Trophoblast cell (in vitro differentiated cells and primary cell): ENCODE measurements around the gene IPO13.

Experiments
- DNase-seq, 2 donors: peaks; one replicate each; pipeline ENCODE4 v3.0.0-alpha.2; 2016
- H2AFZ ChIP-seq: 2 replicates; pipeline ENCODE4 v1.6.1; 2013; ENCODE audit warnings: low read length, moderate library complexity, mild to moderate bottlenecking; ENCODE audit not compliant: insufficient read depth, poor library complexity
- H2AK5ac ChIP-seq: 2 replicates; pipeline ENCODE4 v1.6.1; 2013; ENCODE audit warnings: mild to moderate bottlenecking, low read length
- H2BK120ac ChIP-seq: 2 replicates; pipeline ENCODE4 v1.6.1; 2013; ENCODE audit warnings: low read length, mild to moderate bottlenecking, moderate library complexity; ENCODE audit not compliant: insufficient read depth, poor library complexity
- H2BK12ac ChIP-seq: 2 replicates; pipeline ENCODE4 v1.6.1; 2013; ENCODE audit warnings: mild to moderate bottlenecking, low read length, moderate library complexity
- H2BK5ac ChIP-seq: 2 replicates; pipeline ENCODE4 v1.6.1; 2013; ENCODE audit warnings: low read length, low read depth, moderate library complexity, mild to moderate bottlenecking; ENCODE audit not compliant: poor library complexity
- H3K14ac ChIP-seq: 2 replicates; pipeline ENCODE4 v1.6.1; 2013; ENCODE audit warnings: mild to moderate bottlenecking, low read length
- H3K18ac ChIP-seq: 2 replicates; pipeline ENCODE4 v1.6.1; 2013; ENCODE audit warnings: mild to moderate bottlenecking, low read length
- H3K23ac ChIP-seq: 2 replicates; pipeline ENCODE4 v1.6.1; 2013; ENCODE audit warnings: low read length
- H3K27ac ChIP-seq: 2 replicates; pipeline ENCODE4 v1.5.1; 2013; ENCODE audit warnings: low read depth, mild to moderate bottlenecking, inconsistent platforms, low read length, moderate library complexity
- H3K27me3 ChIP-seq: 2 replicates; pipeline ENCODE4 v1.6.1; 2013; ENCODE audit warnings: inconsistent platforms, mild to moderate bottlenecking, low read length, moderate library complexity; ENCODE audit not compliant: insufficient read depth
- H3K36me3 ChIP-seq, 2 experiments: 1 replicate in 1 of 2; 2 replicates in 1 of 2; pipeline ENCODE4 v1.6.1; 2013; ENCODE audit warnings: low read length in 2 of 2, mild to moderate bottlenecking in 2 of 2, moderate library complexity in 1 of 2; ENCODE audit not compliant: insufficient read depth in 2 of 2, control insufficient read depth in 1 of 2
- H3K4ac ChIP-seq: 2 replicates; pipeline ENCODE4 v1.6.1; 2013; ENCODE audit warnings: low read depth, mild to moderate bottlenecking, low read length, moderate library complexity
- H3K4me1 ChIP-seq, 2 experiments: 1 replicate in 1 of 2; 2 replicates in 1 of 2; pipeline ENCODE4 v1.6.1; 2013; ENCODE audit warnings: low read length in 2 of 2, mild to moderate bottlenecking in 2 of 2, moderate library complexity in 1 of 2; ENCODE audit not compliant: insufficient read depth in 2 of 2, control insufficient read depth in 1 of 2
- H3K4me2 ChIP-seq: 2 replicates; pipeline ENCODE4 v1.6.1; 2013; ENCODE audit warnings: inconsistent platforms, mild to moderate bottlenecking, low read length, moderate library complexity
- H3K4me3 ChIP-seq: 2 replicates; pipeline ENCODE4 v1.5.1; 2013; ENCODE audit warnings: mild to moderate bottlenecking, low read depth, low read length, inconsistent platforms
- H3K79me1 ChIP-seq: one replicate; pipeline ENCODE4 v1.6.1; 2013; ENCODE audit warnings: low read length
- H3K79me2 ChIP-seq: 2 replicates; pipeline ENCODE4 v1.6.1; 2013; ENCODE audit warnings: low read length, mild to moderate bottlenecking; ENCODE audit not compliant: control insufficient read depth, insufficient read depth, poor library complexity
- H3K9ac ChIP-seq: 2 replicates; pipeline ENCODE4 v1.6.1; 2013; ENCODE audit warnings: mild to moderate bottlenecking, low read length
- H3K9me3 ChIP-seq: 2 replicates; pipeline ENCODE4 v1.6.1; 2013; ENCODE audit warnings: low read depth, mild to moderate bottlenecking, control low read depth, inconsistent platforms, low read length; ENCODE audit not compliant: insufficient read depth
- H4K12ac ChIP-seq: 2 replicates; pipeline ENCODE4 v1.6.1; 2013; ENCODE audit warnings: low read depth, mild to moderate bottlenecking, low read length, moderate library complexity
- H4K8ac ChIP-seq: 2 replicates; pipeline ENCODE4 v1.6.1; 2013; ENCODE audit warnings: low read depth, mild to moderate bottlenecking, low read length, moderate library complexity
- H4K91ac ChIP-seq: one replicate; pipeline ENCODE4 v1.6.1; 2013; ENCODE audit warnings: low read depth, mild to moderate bottlenecking, low read length, moderate library complexity
- WGBS: extraction: QIAGEN DNeasy Blood & Tissue Kit; methylation state at CpG from one replicate; pipeline ENCODE4 v1.1.7; 2013; ENCODE audit warnings: missing lambda C conversion rate; ENCODE audit not compliant: insufficient read length, insufficient coverage; ENCODE audit errors: extremely low coverage; 5-methylcytosine and 5-hydroxymethylcytosine counted together

Gene IPO13

GRCh38 chr1:43982808-43983207 is 36.1 kb downstream of the IPO13 start:
- H4K8ac ChIP-seq, result no peak overlapping the region
- H2BK5ac ChIP-seq, result no peak overlapping the region
- no peak overlapping the region for H4K12ac ChIP-seq
- no peak overlapping the region for H2AK5ac ChIP-seq
- peaks cover 1% of the 10 kb centered on the region for H3K9me3 ChIP-seq
- no peaks in the 10 kb centered on the region for H3K27me3 ChIP-seq
- H3K36me3 ChIP-seq, result peaks cover 43 to 45% of the 10 kb centered on the region in 2 experiments
- H3K4ac ChIP-seq, result no peak overlapping the region
- no peak overlapping the region for H2AFZ ChIP-seq
- peaks cover 9% of the 10 kb centered on the region for H3K79me2 ChIP-seq
- no peak overlapping the region for H2BK12ac ChIP-seq
- H3K18ac ChIP-seq, result no peak overlapping the region
- no peak for DNase-seq
- no peak overlapping the region for H3K23ac ChIP-seq
- H2BK120ac ChIP-seq, result no peak overlapping the region
- no peak overlapping the region for H4K91ac ChIP-seq
- no peak overlapping the region for H3K9ac ChIP-seq
- H3K14ac ChIP-seq, result no peak overlapping the region
- no peak overlapping the region for H3K4me3 ChIP-seq
- no peak overlapping the region for H3K27ac ChIP-seq
- no peak overlapping the region for H3K4me2 ChIP-seq
- peaks cover 8% of the 10 kb centered on the region for H3K79me1 ChIP-seq
- H3K4me1 ChIP-seq, result peaks cover 9 to 14% of the 10 kb centered on the region in 2 experiments
- no CpG with 5 or more reads among the region's 15 CpGs for WGBS

DNA sequence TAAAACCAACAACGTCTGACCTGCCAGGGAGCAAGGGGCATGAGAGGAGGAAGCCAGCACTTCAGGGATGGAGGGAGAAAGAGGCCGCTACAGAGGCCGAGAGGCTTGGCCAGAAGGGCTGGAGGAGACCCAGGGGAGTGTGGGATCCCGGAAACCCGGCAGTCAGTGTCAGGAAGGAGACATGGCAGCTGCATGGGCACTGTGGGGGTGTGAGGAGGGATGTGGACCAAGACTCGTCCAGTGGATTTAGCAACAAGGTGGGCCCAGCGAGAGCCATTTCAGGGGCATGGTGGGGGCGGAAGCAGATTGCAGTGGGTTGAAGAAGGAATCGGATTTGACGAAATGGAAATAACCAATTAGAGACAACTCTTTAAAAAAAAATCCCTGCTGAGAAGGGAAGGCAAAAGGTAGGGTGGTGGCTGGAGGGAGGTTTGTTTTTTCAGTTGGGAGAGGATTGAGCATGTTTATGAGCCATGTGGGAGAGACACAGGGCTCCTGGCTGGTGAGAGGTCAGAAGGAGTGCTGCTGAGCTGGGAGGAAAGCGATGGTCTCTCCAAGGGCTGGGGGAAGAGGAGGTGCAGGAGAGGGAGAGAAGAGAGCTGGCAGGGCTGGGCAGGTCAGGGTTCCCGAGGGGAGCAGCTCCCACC is 36.6 kb downstream of the IPO13 start:
- H4K12ac ChIP-seq, result no peak overlapping the region
- no peak overlapping the region for H2BK12ac ChIP-seq
- no CpG with 5 or more reads among the region's 12 CpGs for WGBS
- no peak overlapping the region for H3K14ac ChIP-seq
- H4K8ac ChIP-seq, result no peak overlapping the region
- H3K9ac ChIP-seq, result no peak overlapping the region
- peaks cover 7 to 10% of the 10 kb centered on the region in 2 experiments for H3K4me1 ChIP-seq
- H3K4me3 ChIP-seq, result no peak overlapping the region
- H3K79me2 ChIP-seq, result peaks cover 9% of the 10 kb centered on the region
- no peak overlapping the region for H3K4ac ChIP-seq
- no peak overlapping the region for H3K27ac ChIP-seq
- no peak overlapping the region for H3K23ac ChIP-seq
- H3K18ac ChIP-seq, result no peak overlapping the region
- no peaks in the 10 kb centered on the region for H3K27me3 ChIP-seq
- H2BK120ac ChIP-seq, result no peak overlapping the region
- H3K79me1 ChIP-seq, result peaks cover 8% of the 10 kb centered on the region
- H2AFZ ChIP-seq, result no peak overlapping the region
- H3K36me3 ChIP-seq, result peaks cover 38 to 40% of the 10 kb centered on the region in 2 experiments
- H3K9me3 ChIP-seq, result peaks cover 3% of the 10 kb centered on the region
- DNase-seq, result no peak
- H4K91ac ChIP-seq, result no peak overlapping the region
- no peak overlapping the region for H3K4me2 ChIP-seq
- H2AK5ac ChIP-seq, result no peak overlapping the region
- H2BK5ac ChIP-seq, result no peak overlapping the region

DNA sequence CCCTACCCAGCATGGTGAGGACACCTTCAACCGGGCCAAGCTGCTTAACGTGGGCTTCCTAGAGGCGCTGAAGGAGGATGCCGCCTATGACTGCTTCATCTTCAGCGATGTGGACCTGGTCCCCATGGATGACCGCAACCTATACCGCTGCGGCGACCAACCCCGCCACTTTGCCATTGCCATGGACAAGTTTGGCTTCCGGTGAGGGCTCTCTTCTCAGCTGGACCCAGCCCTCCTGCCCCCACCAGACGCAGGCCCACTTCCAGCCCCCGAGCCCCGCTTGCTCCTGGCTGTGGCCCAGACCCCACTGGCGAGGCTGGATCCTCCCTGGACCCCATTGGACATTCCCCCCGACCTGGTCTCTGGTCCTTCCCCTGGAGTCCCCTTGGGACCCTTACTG is 38.1 kb downstream of the IPO13 start:
- H3K9me3 ChIP-seq, result peaks cover 3% of the 10 kb centered on the region
- DNase-seq, result no peak
- H3K27ac ChIP-seq, result no peak overlapping the region
- H3K4me1 ChIP-seq, result peaks cover 5 to 8% of the 10 kb centered on the region in 2 experiments
- H4K8ac ChIP-seq, result no peak overlapping the region
- H3K18ac ChIP-seq, result no peak overlapping the region
- no peak overlapping the region for H3K4me2 ChIP-seq
- H3K23ac ChIP-seq, result no peak overlapping the region
- peaks cover 38 to 40% of the 10 kb centered on the region in 2 experiments for H3K36me3 ChIP-seq
- no peak overlapping the region for H3K4ac ChIP-seq
- WGBS, result no CpG with 5 or more reads among the region's 16 CpGs
- no peak overlapping the region for H2AFZ ChIP-seq
- peaks cover 3% of the 10 kb centered on the region for H3K79me1 ChIP-seq
- H4K91ac ChIP-seq, result no peak overlapping the region
- no peak overlapping the region for H3K9ac ChIP-seq
- H3K27me3 ChIP-seq, result no peaks in the 10 kb centered on the region
- H2AK5ac ChIP-seq, result no peak overlapping the region
- no peak overlapping the region for H3K4me3 ChIP-seq
- no peak overlapping the region for H2BK5ac ChIP-seq
- H4K12ac ChIP-seq, result no peak overlapping the region
- H2BK120ac ChIP-seq, result no peak overlapping the region
- H2BK12ac ChIP-seq, result no peak overlapping the region
- H3K14ac ChIP-seq, result no peak overlapping the region
- peaks cover 3% of the 10 kb centered on the region for H3K79me2 ChIP-seq

DNA sequence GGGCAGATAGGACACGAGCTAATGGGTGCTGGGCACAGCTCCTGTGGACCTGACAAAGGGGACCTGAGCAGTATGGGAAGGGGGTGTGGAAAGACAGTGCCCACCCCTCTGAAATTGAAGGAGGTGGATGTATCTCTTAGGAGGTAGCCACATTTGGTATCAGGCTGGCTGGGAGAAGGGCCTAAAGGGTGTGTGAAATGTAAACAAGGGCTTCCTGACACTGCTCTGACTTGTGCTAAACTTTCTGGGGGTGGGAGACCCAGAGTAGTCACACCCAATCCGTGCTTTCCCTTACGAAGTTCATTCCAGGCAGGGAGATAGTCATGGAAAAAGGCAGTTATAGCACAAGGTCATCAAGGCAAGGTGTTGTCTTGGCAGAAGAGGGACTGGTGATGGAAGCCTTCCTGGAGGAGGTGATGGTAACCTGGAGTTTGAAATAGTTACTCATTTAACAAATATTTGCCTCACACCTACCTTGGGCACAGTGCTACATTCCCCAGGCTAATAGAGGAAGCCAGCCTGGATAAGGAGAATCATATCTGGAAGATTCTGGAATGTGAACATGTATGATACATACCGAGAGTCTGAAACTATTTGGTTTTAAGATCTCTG is 39.3 kb downstream of the IPO13 start:
- no peak overlapping the region for H3K4me3 ChIP-seq
- H3K4ac ChIP-seq, result no peak overlapping the region
- H3K9ac ChIP-seq, result no peak overlapping the region
- H3K18ac ChIP-seq, result no peak overlapping the region
- no peak overlapping the region for H4K12ac ChIP-seq
- H3K14ac ChIP-seq, result no peak overlapping the region
- peaks cover 3% of the 10 kb centered on the region for H3K9me3 ChIP-seq
- H2AFZ ChIP-seq, result no peak overlapping the region
- H3K79me2 ChIP-seq, result no peaks in the 10 kb centered on the region
- H3K4me2 ChIP-seq, result no peak overlapping the region
- H3K36me3 ChIP-seq, result peaks cover 37% of the 10 kb centered on the region in 2 experiments
- H3K27ac ChIP-seq, result no peak overlapping the region
- no peak overlapping the region for H2BK120ac ChIP-seq
- WGBS, result no CpG with 5 or more reads among the region's 4 CpGs
- H2BK5ac ChIP-seq, result no peak overlapping the region
- peaks cover 5% of the 10 kb centered on the region in 2 experiments for H3K4me1 ChIP-seq
- H4K8ac ChIP-seq, result no peak overlapping the region
- H3K79me1 ChIP-seq, result peaks cover 2% of the 10 kb centered on the region
- no peak overlapping the region for H2BK12ac ChIP-seq
- peak; percentile 67 to 93 for DNase-seq
- no peak overlapping the region for H3K23ac ChIP-seq
- no peak overlapping the region for H2AK5ac ChIP-seq
- H4K91ac ChIP-seq, result no peak overlapping the region
- H3K27me3 ChIP-seq, result no peaks in the 10 kb centered on the region
